KMS-11 (cell line): ENCODE results near the gene GLI1.

Experiments used
- H2AFZ ChIP-seq: fragments of 200-600 bp; sonication (generic); 2 replicates; pipeline ENCODE4 v1.6.1; 2016; ENCODE audit warnings: antibody characterized with exemption, mixed run types, low read depth
- H3K27ac ChIP-seq: fragments of 200-600 bp; sonication (generic); 2 replicates; pipeline ENCODE4 v1.6.1; 2016; ENCODE audit warnings: mild to moderate bottlenecking, mixed run types
- H3K27me3 ChIP-seq: fragments of 200-600 bp; sonication (generic); 2 replicates; pipeline ENCODE4 v1.6.1; 2017; ENCODE audit warnings: mild to moderate bottlenecking, low read depth, mixed run types, moderate library complexity; ENCODE audit not compliant: insufficient read depth
- H3K36me3 ChIP-seq: fragments of 200-600 bp; sonication (generic); 2 replicates; pipeline ENCODE4 v1.6.1; 2017; ENCODE audit warnings: mild to moderate bottlenecking, mixed run types; ENCODE audit not compliant: insufficient read depth
- H3K4me1 ChIP-seq: fragments of 200-600 bp; sonication (generic); 2 replicates; pipeline ENCODE4 v1.6.1; 2016; ENCODE audit warnings: mild to moderate bottlenecking, low read depth, mixed run types; ENCODE audit not compliant: poor library complexity, severe bottlenecking
- H3K4me2 ChIP-seq: fragments of 200-600 bp; sonication (generic); 2 replicates; pipeline ENCODE4 v1.7.0; 2016; ENCODE audit warnings: mild to moderate bottlenecking, mixed run types
- H3K4me3 ChIP-seq: fragments of 200-600 bp; sonication (generic); IDR thresholded peaks from 2 replicates; pipeline ENCODE4 v1.6.1; 2017; ENCODE audit warnings: low read depth, low read length, mixed read lengths; ENCODE audit not compliant: insufficient read depth
- H3K79me2 ChIP-seq: fragments of 200-600 bp; sonication (generic); 2 replicates; pipeline ENCODE4 v1.6.1; 2016; ENCODE audit warnings: low read depth, mixed run types; ENCODE audit not compliant: insufficient read depth
- H3K9ac ChIP-seq: fragments of 200-600 bp; sonication (generic); 2 replicates; pipeline ENCODE4 v1.6.1; 2016; ENCODE audit warnings: mild to moderate bottlenecking, mixed run types
- H4K20me1 ChIP-seq: fragments of 200-600 bp; sonication (generic); 2 replicates; pipeline ENCODE4 v1.6.1; 2016; ENCODE audit warnings: mild to moderate bottlenecking, mixed run types; ENCODE audit not compliant: insufficient read depth
- TF ChIP-seq, protein P1 (sequence below): fragments of 200-600 bp; sonication (generic); conservative IDR thresholded peaks from 2 replicates; pipeline ENCODE4 v1.6.1; 2017; ENCODE audit warnings: low read depth, mild to moderate bottlenecking, antibody characterized with exemption, low read length, moderate library complexity, mixed read lengths

GLI1 gene

DNA sequence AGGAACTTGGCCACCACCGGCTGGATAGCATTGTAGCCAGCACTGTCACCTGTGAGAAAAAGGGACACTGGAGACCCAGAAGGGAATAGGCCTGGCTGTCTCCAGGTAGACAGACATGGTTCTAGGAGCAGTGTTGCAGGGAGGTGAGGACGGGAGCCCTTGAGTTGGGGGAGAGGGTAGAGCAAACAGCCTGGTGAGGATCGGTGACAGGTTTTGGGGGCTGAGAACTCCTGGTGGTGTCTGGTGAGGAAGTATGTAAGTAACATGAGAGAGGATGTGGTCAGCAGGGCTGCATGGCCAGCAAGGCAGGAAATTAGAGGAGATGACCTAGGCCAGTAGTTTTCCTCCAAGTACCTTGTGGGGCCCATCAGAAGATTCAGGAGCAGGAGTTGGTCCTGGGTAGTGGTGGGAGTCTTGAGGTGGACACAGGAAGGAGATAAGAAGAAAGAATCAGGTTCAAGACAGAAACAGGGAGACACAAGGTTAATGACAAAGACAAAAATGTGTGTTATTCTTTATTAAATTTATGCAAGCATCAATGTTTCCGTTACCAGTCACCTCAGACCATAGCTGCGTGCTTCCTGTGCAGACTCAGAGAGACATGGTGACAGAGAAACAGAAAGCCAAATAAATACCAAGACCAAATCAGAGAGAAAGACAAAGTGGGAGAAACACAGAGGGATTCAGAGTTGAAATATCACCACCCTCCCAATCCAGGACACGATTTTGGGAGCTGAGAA, 20.0 kb downstream of the GLI1 start, which contains the start of gene ARHGAP9:
Gene ARHGAP9, minus strand, starts transcription at position 491 of the 740 bp plus-strand sequence. Its CDS starts 460 bp downstream, at position 31.
- H3K4me2 ChIP-seq = no peak within 1 kb of the TSS
- peaks cover 26% of the 10 kb centered on the region for H3K27me3 ChIP-seq
- no peak within 1 kb of the TSS for H2AFZ ChIP-seq

DNA sequence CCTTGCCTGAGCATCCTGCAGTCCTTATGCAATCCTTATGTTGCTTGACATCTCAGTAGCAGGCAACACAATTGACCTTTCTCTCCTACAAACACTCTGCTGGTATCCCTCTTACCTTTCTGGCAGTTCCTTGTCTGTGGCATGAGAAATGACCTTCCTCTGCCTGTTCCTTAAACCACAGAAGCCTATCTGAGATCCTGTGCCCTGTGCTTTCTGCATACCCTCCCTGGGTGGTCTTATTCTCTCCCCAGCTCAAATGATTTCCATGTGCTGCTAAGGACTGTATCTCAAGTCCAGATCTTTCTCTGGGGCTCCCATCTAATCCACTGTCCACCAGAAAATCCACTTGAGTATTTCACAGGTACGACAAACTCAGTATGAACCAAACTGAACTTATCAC, 22.1 kb downstream of the GLI1 start:
- H3K4me3 ChIP-seq = no peak overlapping the region
- no peaks in the 10 kb centered on the region for H3K79me2 ChIP-seq
- H3K27me3 ChIP-seq = peaks cover 26% of the 10 kb centered on the region
- H3K4me2 ChIP-seq = no peak overlapping the region
- no peak overlapping the region for H3K27ac ChIP-seq
- no peak overlapping the region for H3K9ac ChIP-seq
- TF ChIP-seq, protein P1, sequence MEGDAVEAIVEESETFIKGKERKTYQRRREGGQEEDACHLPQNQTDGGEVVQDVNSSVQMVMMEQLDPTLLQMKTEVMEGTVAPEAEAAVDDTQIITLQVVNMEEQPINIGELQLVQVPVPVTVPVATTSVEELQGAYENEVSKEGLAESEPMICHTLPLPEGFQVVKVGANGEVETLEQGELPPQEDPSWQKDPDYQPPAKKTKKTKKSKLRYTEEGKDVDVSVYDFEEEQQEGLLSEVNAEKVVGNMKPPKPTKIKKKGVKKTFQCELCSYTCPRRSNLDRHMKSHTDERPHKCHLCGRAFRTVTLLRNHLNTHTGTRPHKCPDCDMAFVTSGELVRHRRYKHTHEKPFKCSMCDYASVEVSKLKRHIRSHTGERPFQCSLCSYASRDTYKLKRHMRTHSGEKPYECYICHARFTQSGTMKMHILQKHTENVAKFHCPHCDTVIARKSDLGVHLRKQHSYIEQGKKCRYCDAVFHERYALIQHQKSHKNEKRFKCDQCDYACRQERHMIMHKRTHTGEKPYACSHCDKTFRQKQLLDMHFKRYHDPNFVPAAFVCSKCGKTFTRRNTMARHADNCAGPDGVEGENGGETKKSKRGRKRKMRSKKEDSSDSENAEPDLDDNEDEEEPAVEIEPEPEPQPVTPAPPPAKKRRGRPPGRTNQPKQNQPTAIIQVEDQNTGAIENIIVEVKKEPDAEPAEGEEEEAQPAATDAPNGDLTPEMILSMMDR = no peak
- peaks cover 9% of the 10 kb centered on the region for H3K4me1 ChIP-seq
- no peaks in the 10 kb centered on the region for H3K36me3 ChIP-seq
- no peaks in the 10 kb centered on the region for H4K20me1 ChIP-seq
- no peak overlapping the region for H2AFZ ChIP-seq

More for the DNA sequence above, 20.0 kb downstream of the GLI1 start, which contains the start of gene ARHGAP9:
- TF ChIP-seq, protein P1 = no peak
- H3K79me2 ChIP-seq = no peaks in the 10 kb centered on the region
- no peaks in the 10 kb centered on the region for H3K36me3 ChIP-seq
- no peak within 1 kb of the TSS for H3K27ac ChIP-seq
- peaks cover 9% of the 10 kb centered on the region for H3K4me1 ChIP-seq
- no peak within 1 kb of the TSS for H3K4me3 ChIP-seq
- H4K20me1 ChIP-seq = no peaks in the 10 kb centered on the region
- no peak within 1 kb of the TSS for H3K9ac ChIP-seq

DNA sequence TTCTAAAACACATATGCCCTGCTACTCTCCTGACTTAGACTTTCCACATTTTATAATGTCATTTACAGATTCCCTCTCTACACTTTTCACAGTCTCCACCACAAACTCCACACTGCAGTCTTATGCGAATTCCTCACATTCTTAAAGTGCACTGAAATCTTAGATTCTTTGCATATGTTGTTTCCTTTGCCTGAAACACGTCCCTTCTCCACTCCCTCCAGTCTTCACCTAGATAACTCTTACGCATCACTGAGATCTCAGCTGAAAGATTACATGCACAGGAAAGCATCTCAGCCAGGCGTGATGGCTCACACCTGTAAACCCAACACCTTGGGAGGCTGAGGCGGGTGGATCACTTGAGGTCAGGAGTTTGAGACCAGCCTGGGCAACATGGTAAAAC, 23.9 kb downstream of the GLI1 start:
- Histone ChIP-seq H2AFZ (no peak overlapping the region), H3K9ac (no peak overlapping the region), H3K4me3 (no peak overlapping the region), H3K27ac (no peak overlapping the region), H3K36me3 (no peaks in the 10 kb centered on the region), H3K79me2 (peaks cover 6% of the 10 kb centered on the region), H3K4me2 (no peak overlapping the region), H4K20me1 (no peaks in the 10 kb centered on the region), H3K4me1 (peaks cover 3% of the 10 kb centered on the region), H3K27me3 (peaks cover 22% of the 10 kb centered on the region)
- TF ChIP-seq, protein P1 = no peak

DNA sequence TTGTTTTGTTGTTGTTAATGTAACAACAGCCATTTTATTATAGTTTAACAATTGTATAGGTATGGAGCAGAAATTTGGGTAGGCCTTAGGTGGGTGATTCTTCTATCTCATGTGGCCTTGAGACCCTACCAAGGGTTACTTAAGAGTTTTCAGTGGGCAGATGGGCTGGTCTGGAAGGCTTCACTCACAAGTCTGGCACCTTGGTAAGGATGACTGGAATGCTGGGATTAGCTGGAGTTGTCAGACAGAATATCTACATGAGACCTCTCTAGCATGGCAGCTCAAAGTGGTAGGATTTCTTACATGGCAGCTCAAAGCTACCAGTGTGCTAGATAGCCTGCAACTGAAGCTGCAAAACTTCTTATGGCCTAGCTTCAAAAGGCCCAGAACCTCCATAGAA, 26.1 kb downstream of the GLI1 start:
- no peak overlapping the region for H3K4me3 ChIP-seq
- H3K36me3 ChIP-seq = peaks cover 17% of the 10 kb centered on the region; the same call in 1 of the 2 replicates
- no peak overlapping the region for H3K27ac ChIP-seq
- peaks cover 22% of the 10 kb centered on the region for H3K4me1 ChIP-seq
- H3K27me3 ChIP-seq = peaks cover 14% of the 10 kb centered on the region
- TF ChIP-seq, protein P1 = no peak
- H2AFZ ChIP-seq = no peak overlapping the region
- peaks cover 26% of the 10 kb centered on the region for H3K79me2 ChIP-seq
- H3K4me2 ChIP-seq = no peak overlapping the region
- H3K9ac ChIP-seq = no peak overlapping the region
- no peaks in the 10 kb centered on the region for H4K20me1 ChIP-seq
